Mesothelial cell of epicardium (in vitro differentiated cells): ENCODE data around the gene RHBDD1. TPM values are rescaled to one million over a fixed set of nuclear protein-coding genes. Genes with fewer than 3 reads are reported as not detected.
"Not testable (repeated sequence)": the region's sequence is repeated elsewhere in the genome, so short reads cannot be mapped to it uniquely, and the experiment has no call there.

Source experiments
- DNase-seq, 2 experiments: peaks; one replicate each; pipeline ENCODE4 v3.0.0; 2021; ENCODE audit warnings: low spot score in 2 of 2; ENCODE audit not compliant: unreplicated experiment in 2 of 2
- H3K27ac Mint-ChIP-seq: 2 replicates; pipeline ENCODE4 v1.8.0; 2021; ENCODE audit warnings: mixed read lengths
- H3K27me3 Mint-ChIP-seq: 2 replicates; pipeline ENCODE4 v1.8.0; 2021; ENCODE audit warnings: low read depth, mixed read lengths
- H3K36me3 Mint-ChIP-seq: 2 replicates; pipeline ENCODE4 v1.8.0; 2021; ENCODE audit warnings: mixed read lengths
- H3K4me1 Mint-ChIP-seq: 2 replicates; pipeline ENCODE4 v1.8.0; 2021; ENCODE audit warnings: mixed read lengths
- H3K4me3 Mint-ChIP-seq: 2 replicates; pipeline ENCODE4 v1.8.0; 2021; ENCODE audit warnings: mild to moderate bottlenecking, moderate library complexity, mixed read lengths
- H3K9me3 Mint-ChIP-seq: 2 replicates; pipeline ENCODE4 v1.8.0; 2021; ENCODE audit warnings: mixed read lengths
- total RNA-seq: library from RNA; stranded (reverse); gene quantifications from 3 replicates; pipeline ENCODE4 v1.2.1, GENCODE V29; 2021
- TF ChIP-seq, protein P1 (sequence below): fragments of 200-600 bp; sonication (generic); IDR thresholded peaks from one replicate; pipeline ENCODE4 v1.5.0; 2021; ENCODE audit warnings: antibody characterized with exemption; ENCODE audit not compliant: unreplicated experiment

Gene RHBDD1
- total RNA-seq, 1 donor from 2014 or later: 42.2 TPM

DNA sequence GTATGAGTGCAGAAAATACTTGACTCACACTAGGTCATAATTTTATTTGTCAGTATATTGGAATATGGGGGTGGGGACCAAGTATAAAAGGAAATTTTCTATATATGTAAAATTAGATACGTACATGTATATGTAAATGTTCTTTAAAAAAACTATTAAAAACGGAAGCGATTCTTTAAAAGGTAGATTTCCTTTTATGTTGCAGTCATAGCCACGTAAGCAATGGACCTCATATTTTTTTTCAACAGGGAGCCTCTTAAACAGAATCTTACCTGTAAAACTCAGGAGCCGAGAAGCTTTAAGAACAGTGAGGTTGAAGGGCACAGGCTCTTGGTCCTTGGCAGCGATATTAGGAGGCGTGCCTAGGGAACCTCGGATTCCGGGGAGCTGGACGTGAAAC, 3.3 kb downstream of the RHBDD1 start:
- DNase-seq: no peak
- peaks cover 13% of the 10 kb centered on the region for H3K9me3 Mint-ChIP-seq
- TF ChIP-seq, protein P1, sequence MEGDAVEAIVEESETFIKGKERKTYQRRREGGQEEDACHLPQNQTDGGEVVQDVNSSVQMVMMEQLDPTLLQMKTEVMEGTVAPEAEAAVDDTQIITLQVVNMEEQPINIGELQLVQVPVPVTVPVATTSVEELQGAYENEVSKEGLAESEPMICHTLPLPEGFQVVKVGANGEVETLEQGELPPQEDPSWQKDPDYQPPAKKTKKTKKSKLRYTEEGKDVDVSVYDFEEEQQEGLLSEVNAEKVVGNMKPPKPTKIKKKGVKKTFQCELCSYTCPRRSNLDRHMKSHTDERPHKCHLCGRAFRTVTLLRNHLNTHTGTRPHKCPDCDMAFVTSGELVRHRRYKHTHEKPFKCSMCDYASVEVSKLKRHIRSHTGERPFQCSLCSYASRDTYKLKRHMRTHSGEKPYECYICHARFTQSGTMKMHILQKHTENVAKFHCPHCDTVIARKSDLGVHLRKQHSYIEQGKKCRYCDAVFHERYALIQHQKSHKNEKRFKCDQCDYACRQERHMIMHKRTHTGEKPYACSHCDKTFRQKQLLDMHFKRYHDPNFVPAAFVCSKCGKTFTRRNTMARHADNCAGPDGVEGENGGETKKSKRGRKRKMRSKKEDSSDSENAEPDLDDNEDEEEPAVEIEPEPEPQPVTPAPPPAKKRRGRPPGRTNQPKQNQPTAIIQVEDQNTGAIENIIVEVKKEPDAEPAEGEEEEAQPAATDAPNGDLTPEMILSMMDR: no peak
- no peak overlapping the region for H3K4me3 Mint-ChIP-seq
- peaks cover 18% of the 10 kb centered on the region for H3K36me3 Mint-ChIP-seq
- H3K27me3 Mint-ChIP-seq: no peaks in the 10 kb centered on the region
- no peak overlapping the region for H3K27ac Mint-ChIP-seq
- H3K4me1 Mint-ChIP-seq: peaks cover 23% of the 10 kb centered on the region

DNA sequence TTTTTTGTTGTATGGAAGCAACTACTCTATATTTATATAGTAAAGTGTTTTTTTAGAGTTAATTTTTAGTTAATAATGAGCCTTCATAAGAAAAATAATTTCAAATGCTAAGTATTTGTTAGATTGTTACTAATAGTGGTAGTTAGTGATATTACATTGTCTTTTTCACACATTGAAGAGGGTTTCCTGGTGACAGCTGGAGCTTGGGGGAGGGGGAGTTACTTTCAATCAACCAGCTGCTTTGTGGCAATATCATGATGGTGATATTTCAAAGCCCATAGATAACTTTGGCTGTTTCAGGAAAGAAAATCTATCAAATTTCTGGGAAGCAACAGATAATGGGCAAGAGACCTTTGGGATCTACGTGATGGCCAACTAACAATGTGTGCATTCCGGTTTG, 4.1 kb downstream of the RHBDD1 start:
- Mint-ChIP-seq H3K4me3 (no peak overlapping the region), H3K27ac (no peak overlapping the region), H3K27me3 (no peaks in the 10 kb centered on the region), H3K36me3 (peaks cover 18% of the 10 kb centered on the region), H3K4me1 (peaks cover 23% of the 10 kb centered on the region), H3K9me3 (peaks cover 13% of the 10 kb centered on the region)
- TF ChIP-seq, protein P1: no peak
- DNase-seq: no peak

DNA sequence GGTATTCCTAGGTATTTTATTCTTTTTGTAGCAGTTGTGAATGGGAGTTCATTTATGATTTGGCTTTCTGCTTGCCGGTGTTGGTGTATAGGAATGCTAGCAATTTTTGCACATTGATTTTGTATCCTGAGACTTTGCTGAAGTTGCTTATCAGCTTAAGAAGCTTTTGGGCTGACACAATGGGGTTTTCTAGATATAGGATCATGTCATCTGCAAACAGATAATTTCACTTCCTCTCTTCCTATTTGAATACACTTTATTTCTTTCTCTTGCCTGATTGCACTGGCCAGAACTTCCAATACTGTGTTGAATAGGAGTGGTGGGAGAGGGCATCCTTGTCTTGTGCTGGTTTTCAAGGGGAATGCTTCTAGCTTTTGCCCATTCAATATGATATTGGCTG, 7.1 kb downstream of the RHBDD1 start:
- not testable (repeated sequence) for H3K27ac Mint-ChIP-seq

DNA sequence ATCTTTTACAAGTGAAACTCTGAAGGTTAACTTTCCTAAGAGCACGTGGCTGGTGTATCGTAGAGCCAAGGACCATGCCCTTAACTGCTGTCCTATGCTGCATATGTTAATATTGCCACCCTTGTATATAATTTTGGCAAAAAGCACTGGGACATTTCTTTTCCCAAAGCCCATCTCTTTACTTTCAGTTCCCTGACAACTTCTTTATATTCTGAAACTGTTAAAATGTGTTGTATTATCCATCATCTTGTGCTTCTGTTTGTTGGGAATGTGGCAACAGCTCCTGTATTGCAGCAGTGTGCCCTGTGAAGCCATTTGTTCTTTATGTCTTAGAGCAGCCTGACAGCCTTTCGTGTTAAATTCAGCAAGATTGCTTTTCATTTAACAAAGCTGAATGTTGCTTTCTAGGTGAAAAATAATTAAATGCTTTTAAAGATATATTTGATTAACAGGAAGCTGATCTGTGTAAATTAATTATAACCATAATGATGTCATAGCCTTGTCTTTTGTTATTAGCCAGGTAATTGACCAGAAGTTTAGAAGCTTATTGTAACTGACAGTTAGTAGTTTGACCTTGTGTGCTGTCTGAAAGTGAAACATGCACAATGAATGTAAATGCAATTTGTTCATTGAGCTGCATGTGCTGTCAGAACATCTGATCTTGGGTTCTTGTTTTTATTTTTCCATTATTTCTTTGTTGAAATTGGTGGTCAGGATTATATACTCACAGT, 9.7 kb downstream of the RHBDD1 start:
- Mint-ChIP-seq H3K36me3 (peaks cover 18% of the 10 kb centered on the region), H3K27ac (no peak overlapping the region), H3K9me3 (peaks cover 13% of the 10 kb centered on the region), H3K4me3 (no peak overlapping the region), H3K4me1 (no peaks in the 10 kb centered on the region), H3K27me3 (no peaks in the 10 kb centered on the region)
- TF ChIP-seq, protein P1: no peak
- DNase-seq: no peak

More for the DNA sequence above, 7.1 kb downstream of the RHBDD1 start:
- not testable (repeated sequence) for H3K4me3 Mint-ChIP-seq, DNase-seq, H3K4me1 Mint-ChIP-seq, H3K27me3 Mint-ChIP-seq
- Mint-ChIP-seq H3K36me3 (peaks cover 18% of the 10 kb centered on the region), H3K9me3 (peaks cover 13% of the 10 kb centered on the region)

DNA sequence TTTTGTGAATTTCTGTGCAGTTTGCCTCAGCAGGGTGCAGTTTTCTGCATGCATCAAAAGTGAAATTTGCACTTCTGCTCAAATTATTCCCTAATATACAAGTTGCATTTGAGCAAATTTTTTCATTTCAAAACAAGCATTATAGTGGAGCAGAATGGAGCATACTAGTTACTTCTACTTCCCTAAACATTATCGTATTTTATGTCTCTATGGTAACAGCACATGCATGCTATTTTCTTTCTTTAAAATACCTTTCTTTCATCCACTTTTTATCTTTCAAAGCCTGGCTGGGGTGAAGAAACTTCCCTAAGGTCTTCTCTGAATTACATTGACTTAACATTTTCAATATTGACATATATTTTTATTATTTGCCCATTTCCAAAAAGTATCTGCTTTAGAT, 11.2 kb downstream of the RHBDD1 start:
- DNase-seq: no peak
- H3K27me3 Mint-ChIP-seq: no peaks in the 10 kb centered on the region
- TF ChIP-seq, protein P1: no peak
- H3K9me3 Mint-ChIP-seq: peaks cover 10% of the 10 kb centered on the region
- H3K4me3 Mint-ChIP-seq: no peak overlapping the region
- no peak overlapping the region for H3K27ac Mint-ChIP-seq
- peaks cover 9% of the 10 kb centered on the region for H3K36me3 Mint-ChIP-seq
- no peaks in the 10 kb centered on the region for H3K4me1 Mint-ChIP-seq

DNA sequence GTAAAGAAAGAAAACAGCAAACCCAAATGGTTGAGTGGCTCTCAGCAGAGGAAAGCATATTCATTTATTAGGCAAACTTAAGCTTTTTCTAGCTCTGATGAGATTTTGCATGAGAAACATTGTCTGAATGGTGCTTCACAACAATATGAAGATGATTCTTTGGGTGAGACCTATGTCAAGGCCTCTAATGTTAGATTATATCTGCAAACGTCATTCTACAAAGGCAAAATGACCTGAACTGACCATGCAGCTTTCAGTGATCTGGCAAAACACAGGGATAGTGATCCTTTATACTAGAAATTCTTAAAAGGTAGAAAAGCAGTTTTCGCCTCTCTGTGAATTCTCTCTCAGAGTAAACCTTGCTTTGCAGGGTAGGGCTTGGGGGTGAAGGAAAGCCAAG, 11.7 kb downstream of the RHBDD1 start:
- DNase-seq: no peak
- Mint-ChIP-seq H3K27me3 (no peaks in the 10 kb centered on the region), H3K4me1 (no peaks in the 10 kb centered on the region), H3K27ac (no peak overlapping the region), H3K9me3 (peaks cover 5% of the 10 kb centered on the region), H3K4me3 (no peak overlapping the region), H3K36me3 (peaks cover 5% of the 10 kb centered on the region)
- TF ChIP-seq, protein P1: no peak
